ENCODE measurements around the gene DYSF.
A peak's percentile ranks its signal among the peaks of the same experiment; 100 is the strongest.

The DYSF gene

DNA sequence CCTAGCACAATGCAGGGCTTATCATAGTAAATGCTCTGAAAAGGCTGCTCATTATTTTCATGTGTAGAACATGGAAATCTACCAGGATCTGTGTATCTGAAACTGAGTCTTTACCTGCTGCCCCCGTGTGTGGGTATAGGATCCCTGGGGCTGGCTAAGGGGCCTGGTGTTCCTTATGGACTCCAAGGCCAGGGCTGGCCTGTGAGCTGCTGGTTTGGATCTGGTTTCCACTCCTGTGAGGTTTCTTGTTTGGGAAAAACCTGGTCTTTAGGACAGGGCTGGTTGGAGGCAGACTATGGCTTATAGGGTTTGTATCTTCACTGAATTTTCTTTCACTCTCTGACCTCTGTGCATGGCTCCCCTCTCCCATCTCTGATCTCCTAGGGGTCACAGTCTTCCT, 80.8 kb downstream of the DYSF start:
- DNase-seq: no peak

GRCh38 chr2:71534826-71535225, 81.5 kb downstream of the DYSF start:
- no peak for DNase-seq

DNA sequence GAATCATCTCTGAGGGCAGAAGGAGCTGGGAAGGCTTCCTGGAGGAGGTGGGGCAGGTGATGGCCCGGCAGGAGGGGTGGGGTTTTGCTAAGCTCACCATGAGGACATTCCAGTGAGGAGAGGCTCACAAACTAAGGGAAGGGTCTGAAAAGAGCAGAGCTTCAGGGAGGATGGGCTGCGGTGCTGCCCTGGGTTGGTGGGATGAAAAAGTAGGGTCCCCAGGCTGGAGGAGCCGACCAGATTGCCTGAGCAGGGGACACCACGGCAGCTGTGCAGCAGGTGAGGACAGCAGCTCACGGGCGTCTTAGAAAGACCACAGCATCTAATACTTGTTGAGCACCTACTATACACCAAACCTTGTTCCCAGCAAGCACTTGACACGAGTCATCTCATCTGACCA, 82.2 kb downstream of the DYSF start:
- no peak for DNase-seq

GRCh38 chr2:71536226-71536671, 82.9 kb downstream of the DYSF start:
- no peak for DNase-seq

DNA sequence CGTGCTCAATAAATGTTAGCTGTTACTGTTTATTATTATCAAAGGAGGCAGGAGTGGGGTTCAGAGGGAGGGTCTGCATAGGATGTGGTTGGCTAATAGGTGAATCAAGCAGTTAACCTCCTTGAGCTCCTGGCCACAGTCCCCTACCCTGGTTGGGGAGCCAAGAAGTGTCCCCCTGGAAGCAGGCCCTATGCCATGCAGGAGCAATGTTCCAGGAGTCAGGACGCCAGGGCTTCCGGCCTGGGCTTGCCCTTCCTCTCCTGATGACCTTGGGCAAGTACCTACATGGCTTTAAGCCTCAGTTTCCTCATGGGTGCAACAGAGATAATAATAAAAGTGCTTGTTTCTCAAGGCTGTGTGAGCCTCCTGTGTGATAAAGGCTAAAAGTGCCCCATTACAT, 84.9 kb downstream of the DYSF start:
- no peak for DNase-seq

DNA sequence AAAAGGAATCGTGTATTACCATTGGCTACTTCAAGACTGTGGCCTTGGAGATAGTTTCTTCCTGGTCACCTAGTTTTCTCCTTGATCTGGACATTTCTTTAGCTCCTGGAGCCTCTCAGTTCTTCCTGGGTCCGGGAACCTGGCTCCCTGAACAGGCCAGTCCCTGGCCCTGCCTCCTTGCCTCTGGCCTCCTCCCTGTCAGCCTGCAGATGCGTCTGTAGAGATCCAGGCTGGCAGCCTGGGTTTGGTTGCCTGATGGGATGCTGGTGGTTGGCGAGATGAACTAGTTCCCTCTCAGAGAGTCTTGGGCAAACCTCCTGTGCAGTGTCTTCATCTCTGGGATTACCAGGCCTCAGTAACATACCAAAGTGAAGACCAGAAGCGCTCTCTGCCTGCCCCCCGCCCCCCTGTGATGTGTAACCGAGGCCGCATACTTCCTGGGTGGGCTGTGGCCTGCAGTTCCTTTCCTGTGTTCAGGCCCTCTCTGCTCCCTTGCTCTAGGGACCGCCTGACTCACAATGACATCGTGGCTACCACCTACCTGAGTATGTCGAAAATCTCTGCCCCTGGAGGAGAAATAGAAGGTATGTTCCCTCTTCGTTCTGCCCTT, 85.4 kb downstream of the DYSF start:
- DNase-seq: no peak

GRCh38 chr2:71540818-71541217, 87.5 kb downstream of the DYSF start:
- DNase-seq: no peak

- DNase-seq: no peak
These were observed 91.7 kb downstream of the DYSF start for GRCh38 chr2:71544919-71545571.

GRCh38 chr2:71545572-71546274, 92.4 kb downstream of the DYSF start:
- DNase-seq: no peak

DNA sequence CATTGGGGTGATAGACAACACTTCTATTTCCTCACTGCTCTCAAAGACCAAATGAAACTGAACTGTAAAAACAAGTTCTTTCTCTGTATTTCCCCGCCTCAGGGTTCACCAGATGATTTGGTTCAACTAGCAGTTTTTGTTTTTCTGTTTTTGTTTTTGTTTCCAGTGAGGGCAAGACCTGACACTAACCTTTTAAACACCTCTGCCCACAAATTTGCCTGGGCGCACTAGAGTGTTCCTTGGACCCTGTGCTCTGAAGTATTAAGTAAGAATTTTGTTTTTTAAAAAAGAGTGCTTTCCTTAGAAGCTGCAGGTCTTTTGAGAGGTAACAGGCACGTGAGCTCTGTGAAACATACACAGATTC, 92.9 kb downstream of the DYSF start:
- DNase-seq: no peak

DNA sequence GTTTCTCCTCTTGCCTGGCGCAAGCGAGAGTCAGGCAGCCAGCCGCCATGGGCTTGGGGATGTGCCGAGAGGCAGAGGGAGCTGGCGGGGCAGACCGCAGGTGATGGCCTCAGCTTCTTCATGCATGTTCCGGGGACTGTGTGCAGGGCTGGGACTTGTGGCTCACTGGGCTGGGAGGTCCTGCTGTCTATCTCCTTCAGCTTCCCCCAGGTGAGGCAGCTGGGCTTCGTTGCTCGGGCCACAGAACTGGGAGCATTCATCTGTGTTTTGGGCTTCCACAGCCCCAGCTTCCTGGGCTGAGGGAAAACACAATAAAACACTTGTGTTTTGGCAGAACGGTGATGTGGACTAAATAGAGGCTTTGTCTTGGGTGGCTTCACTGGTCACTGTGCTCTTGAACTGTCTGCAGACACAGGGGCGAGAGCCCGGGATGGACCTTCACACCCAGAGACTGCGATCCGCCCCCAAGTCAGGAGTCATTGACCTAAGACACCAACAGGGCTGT, 93.5 kb downstream of the DYSF start:
- no peak for DNase-seq

DNA sequence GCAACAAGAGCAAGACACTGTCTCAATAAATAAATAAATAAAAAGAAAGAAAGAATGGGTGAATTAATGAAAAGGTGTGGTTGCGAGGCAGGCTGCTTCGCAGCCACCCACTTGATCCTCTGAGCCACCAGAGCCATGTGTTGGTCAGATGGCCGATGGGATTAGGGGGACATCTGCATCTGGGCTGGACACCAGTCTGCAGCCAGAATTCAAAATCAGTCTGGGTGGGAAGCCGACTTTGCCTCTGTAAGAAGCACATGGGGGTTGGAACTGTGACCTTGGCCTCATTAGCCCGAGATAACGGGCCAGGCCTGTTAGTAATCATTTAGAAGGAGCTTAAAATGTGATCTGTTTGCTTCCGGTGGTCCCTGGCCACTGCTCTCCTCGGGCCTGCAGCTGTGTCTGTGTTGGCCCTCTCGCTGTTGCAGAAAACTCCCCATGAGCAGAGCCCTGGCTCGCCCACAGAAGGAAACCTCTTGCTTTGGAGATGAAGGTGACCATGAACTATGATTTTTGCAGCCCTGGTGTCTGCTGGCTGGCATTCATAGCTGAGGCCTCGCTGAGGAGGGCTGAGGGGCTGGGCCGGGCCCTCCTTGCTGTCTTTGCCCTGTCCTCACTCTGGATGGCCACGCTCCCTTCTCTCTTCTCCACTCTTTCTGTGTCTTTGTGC, 94.4 kb downstream of the DYSF start:
- no peak for DNase-seq

- DNase-seq: peak; percentile 49
These were observed 95.5 kb downstream of the DYSF start for GRCh38 chr2:71548646-71549425.

- DNase-seq: no peak
These were observed 97.7 kb downstream of the DYSF start for GRCh38 chr2:71550801-71551630.

GRCh38 chr2:71551631-71551915, 98.2 kb downstream of the DYSF start:
- DNase-seq: no peak

DNA sequence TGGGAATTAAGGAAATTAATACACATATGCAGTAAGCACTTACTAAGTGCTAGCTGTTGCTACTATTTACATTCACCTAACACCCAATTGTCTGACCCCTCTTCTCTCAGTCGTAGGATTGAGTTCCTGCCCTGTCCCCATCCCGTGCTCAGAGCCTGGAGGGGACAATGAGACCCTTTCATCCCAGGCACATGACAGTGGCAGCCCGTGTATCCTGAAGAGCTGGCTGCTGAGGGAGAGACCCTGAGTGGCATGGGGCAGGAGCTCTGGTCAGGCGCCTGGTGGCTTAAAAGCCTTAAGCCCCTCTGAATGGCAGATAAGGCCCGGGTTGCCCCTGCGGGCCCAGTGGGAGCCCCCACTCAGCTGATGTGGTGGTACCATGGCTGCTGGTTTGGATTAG, 99.0 kb downstream of the DYSF start:
- DNase-seq: no peak

DNA sequence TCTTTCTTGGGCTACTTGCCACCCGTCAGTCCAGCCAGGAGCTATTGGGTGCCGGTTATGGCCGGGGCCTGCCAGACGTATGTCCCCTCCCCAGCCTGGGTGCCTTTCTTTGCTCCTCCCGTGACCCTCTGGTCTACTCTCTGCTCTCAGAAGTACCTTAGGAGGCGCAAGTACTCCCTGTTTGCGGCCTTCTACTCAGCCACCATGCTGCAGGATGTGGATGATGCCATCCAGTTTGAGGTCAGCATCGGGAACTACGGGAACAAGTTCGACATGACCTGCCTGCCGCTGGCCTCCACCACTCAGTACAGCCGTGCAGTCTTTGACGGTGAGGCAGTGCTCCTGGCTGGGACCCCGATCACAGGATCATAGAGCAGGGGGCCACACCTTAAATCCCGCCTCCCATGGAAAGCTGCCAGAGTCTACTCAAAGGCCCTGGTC, 99.5 kb downstream of the DYSF start:
- DNase-seq: no peak

- no peak for DNase-seq
These were observed 100.8 kb downstream of the DYSF start for GRCh38 chr2:71554028-71554705.

DNA sequence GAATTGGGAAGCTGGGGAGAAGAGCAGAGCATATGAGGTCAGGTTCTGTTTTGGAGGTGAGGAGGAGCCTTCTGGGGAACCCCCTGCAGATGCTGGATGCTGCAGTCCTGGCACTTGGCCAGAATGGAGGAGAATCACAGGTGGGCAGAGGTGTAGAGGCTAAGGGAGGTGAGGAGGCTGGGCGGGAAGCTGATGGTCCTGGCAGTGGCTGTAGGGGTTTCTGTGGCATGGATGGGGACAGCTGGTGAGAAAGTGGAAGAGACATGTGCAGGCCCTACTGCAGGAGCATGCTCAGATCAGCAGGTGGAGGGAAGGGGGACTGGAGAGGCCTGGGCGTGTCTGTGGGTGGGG, 101.3 kb downstream of the DYSF start:
- DNase-seq: no peak

DNA sequence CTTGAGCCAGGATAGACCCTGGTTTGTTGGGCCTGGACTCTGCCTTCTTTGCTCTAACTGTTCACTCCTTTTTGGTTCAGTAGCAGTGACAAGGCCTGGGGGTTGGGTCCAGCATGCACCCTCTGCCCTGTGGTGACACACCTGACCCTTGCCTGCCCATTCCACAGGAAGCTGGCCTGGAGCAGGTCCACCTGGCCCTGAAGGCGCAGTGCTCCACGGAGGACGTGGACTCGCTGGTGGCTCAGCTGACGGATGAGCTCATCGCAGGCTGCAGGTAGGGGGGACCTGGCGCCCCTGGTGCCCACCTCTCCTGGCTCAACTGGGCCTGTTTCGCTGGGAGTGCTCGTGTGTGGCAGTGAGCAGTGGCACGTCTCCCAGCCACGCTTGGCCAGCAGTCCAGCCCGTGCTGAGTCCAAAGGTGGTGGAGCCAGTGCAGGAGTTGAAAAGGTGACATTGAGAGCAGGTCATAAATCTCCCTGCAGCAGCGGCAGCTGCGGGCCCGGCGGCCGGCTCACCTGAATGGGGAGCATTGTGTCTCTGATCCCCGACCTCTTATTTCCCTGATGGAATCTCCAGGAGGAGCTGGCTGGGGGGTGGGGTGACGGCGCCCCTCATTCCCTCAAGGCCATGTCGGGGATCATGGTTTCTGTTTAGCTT, 102.6 kb downstream of the DYSF start:
- no peak for DNase-seq

- DNase-seq: no peak
These were observed 103.4 kb downstream of the DYSF start for GRCh38 chr2:71556692-71557250.

Data from NCI-H510A (cell line).